ENCODE measurements around the gene CLEC11A. TPM values are rescaled to one million over a fixed set of nuclear protein-coding genes. Genes with fewer than 3 reads are reported as not detected.

CLEC11A gene
- total and polyA plus RNA-seq, 2 of the 8 experiments (the other 6 are each of a cell fraction or from before 2014, with no cell fraction given) = 4.3 to 17.4 TPM

- Histone ChIP-seq H2BK120ac (replicated peaks; ENCODE audit: low read depth, low read length) (no peak overlapping the region), H3K9me3 (ENCODE audit: insufficient read depth in 2 of 2, low read depth in 1 of 2, low read length in 1 of 2) (no peaks in the 10 kb centered on the region), H3K18ac (ENCODE audit: extremely low read depth, low read length) (no peak overlapping the region), H3K27ac (ENCODE audit: low read depth, low read length) (no peak overlapping the region), H2AFZ (ENCODE audit: low read length) (no peak overlapping the region), H4K5ac (ENCODE audit: insufficient read length, low read depth, low read length) (no peak overlapping the region), H2BK12ac (ENCODE audit: low read depth, low read length) (no peak overlapping the region), H2AK5ac (ENCODE audit: low read depth, low read length) (no peak overlapping the region), H3K23ac (ENCODE audit: insufficient read length) (no peak overlapping the region), H2BK5ac (ENCODE audit: low read depth, low read length) (no peak overlapping the region), H3K4me3 (ENCODE audit: extremely low read depth in 1 of 4, insufficient read depth in 2 of 4, low read depth in 3 of 4, low read length in 4 of 4) (no peak overlapping the region), H3K9ac (replicated peaks in 1 of 4; ENCODE audit: extremely low read depth in 1 of 4, low read depth in 3 of 4, low read length in 3 of 4) (no peak overlapping the region), H3K4ac (replicated peaks; ENCODE audit: insufficient read length, low read depth, low read length) (no peak overlapping the region), H3K56ac (replicated peaks; ENCODE audit: insufficient read length, low read depth, low read length) (no peak overlapping the region), H2BK20ac (ENCODE audit: low read length) (no peak overlapping the region), H4K91ac (replicated peaks; ENCODE audit: insufficient read length, low read length) (no peak overlapping the region), H3K79me1 (ENCODE audit: low read depth, low read length) (no peaks in the 10 kb centered on the region), H2BK15ac (ENCODE audit: low read length) (no peak overlapping the region), H3K36me3 (ENCODE audit: control insufficient read depth in 2 of 4, insufficient read depth in 4 of 4, low read length in 3 of 4) (no peaks in the 10 kb centered on the region; a peak in 2 of 8 replicates), H3K14ac (ENCODE audit: insufficient read length) (no peak overlapping the region), H3K79me2 (ENCODE audit: control insufficient read depth in 1 of 2, insufficient read depth in 2 of 2, low read length in 2 of 2) (no peaks in the 10 kb centered on the region), H4K8ac (ENCODE audit: extremely low read depth, insufficient read depth, low read length) (no peak overlapping the region; the same call in 1 of the 2 replicates), H3K4me2 (ENCODE audit: insufficient read depth in 1 of 2, low read depth in 2 of 2, low read length in 2 of 2) (no peak overlapping the region), H3K27me3 (replicated peaks in 1 of 4; ENCODE audit: control insufficient read depth in 3 of 4, extremely low read depth in 1 of 4, insufficient read depth in 3 of 4, low read length in 3 of 4) (peaks cover 0 to 7% (median 4%) of the 10 kb centered on the region in 4 experiments; a peak in 4 of 7 replicates), H4K20me1 (replicated peaks in 1 of 2; ENCODE audit: control insufficient read depth in 1 of 2, insufficient read depth in 2 of 2, low read length in 2 of 2) (peaks cover 2 to 3% of the 10 kb centered on the region in 2 experiments), H3K4me1 (replicated peaks in 1 of 4; ENCODE audit: control insufficient read depth in 3 of 4, insufficient read depth in 4 of 4, low read length in 3 of 4) (peaks cover 2 to 13% (median 5%) of the 10 kb centered on the region in 4 experiments; a peak in 6 of 7 replicates), H3K23me2 (ENCODE audit: low read depth, low read length) (peaks cover under 1% of the 10 kb centered on the region; the same call in 1 of the 2 replicates)
- DNase-seq (ENCODE audit: low read depth in 1 of 2, low spot score in 2 of 2) (no peak), FAIRE-seq (no peak)
- CTCF ChIA-PET (ENCODE audit: partially characterized antibody) = interaction anchor here (0.7 to 2.4 kb wide), 16 partner anchors 8 to 383 kb away, joined by 3 to 16 read pairs (median 4); partner anchors contain the start of gene CLEC11A
- WGBS, 2 experiments (ENCODE audit: extremely low coverage in 1 of 2, insufficient coverage in 1 of 2, insufficient read length in 1 of 2, insufficient replicate concordance in 2 of 2, low coverage in 1 of 2, low lambda C conversion rate in 2 of 2, missing lambda C conversion rate in 1 of 2) = 86% methylated on average over 22 of the region's 22 CpGs; no CpG with 5 or more reads in 1 of the 2 experiments
- TF ChIP-seq NRF1 (IDR thresholded peaks at IDR 0.05; ENCODE audit: low read depth, low read length) (no peak), RFX5 (IDR thresholded peaks at IDR 0.05; ENCODE audit: borderline replicate concordance, low read depth, low read length) (no peak), SP1 (IDR thresholded peaks at IDR 0.05; ENCODE audit: low read depth, low read length) (no peak), SRF (IDR thresholded peaks at IDR 0.05; ENCODE audit: low read depth, low read length) (no peak), ATF2 (IDR thresholded peaks at IDR 0.05; ENCODE audit: low read length) (no peak), POU5F1 (IDR thresholded peaks at IDR 0.05; ENCODE audit: low read depth, low read length) (no peak), TAF7 (optimal IDR thresholded peaks at IDR 0.05; ENCODE audit: borderline replicate concordance, low read depth, low read length) (no peak)
- POLR2A ChIA-PET (ENCODE audit: partially characterized antibody) = interaction anchor here (0.8 to 2.4 kb wide), 4 partner anchors 8 to 91 kb away, joined by 3 to 8 read pairs (median 5); no protein-coding TSS in a partner anchor
Observed at GRCh38 chr19:50713556-50714236, 9.5 kb upstream of the CLEC11A start.
